Neutrophil (primary cell): ENCODE results near the gene MYORG.

Experiments used
- H3K27ac ChIP-seq: fragments of 200-600 bp; sonication (generic); 2 replicates; pipeline ENCODE4 v1.5.1; 2016; ENCODE audit warnings: mild to moderate bottlenecking, moderate library complexity
- H3K27me3 ChIP-seq: fragments of 200-600 bp; sonication (generic); 2 replicates; pipeline ENCODE4 v1.6.0; 2016; ENCODE audit warnings: mild to moderate bottlenecking
- H3K36me3 ChIP-seq: fragments of 200-600 bp; sonication (generic); 2 replicates; pipeline ENCODE4 v1.5.1; 2017
- H3K4me1 ChIP-seq, 2 experiments: fragments of 200-600 bp in 1 of 2; sonication (generic) in 1 of 2; 1 replicate in 1 of 2; 2 replicates in 1 of 2; pipeline versions ENCODE4 v1.5.1 to v1.6.1; 2013 to 2016; ENCODE audit warnings: low read depth in 1 of 2, low read length in 1 of 2, mild to moderate bottlenecking in 1 of 2, moderate library complexity in 1 of 2; ENCODE audit not compliant: control insufficient read depth in 1 of 2, insufficient read depth in 1 of 2
- H3K4me3 ChIP-seq, 2 experiments: fragments of 200-600 bp in 1 of 2; sonication (generic) in 1 of 2; 1 replicate in 1 of 2; 2 replicates in 1 of 2; pipeline ENCODE4 v1.5.1; 2013 to 2016; ENCODE audit warnings: low read depth in 1 of 2, low read length in 1 of 2, mild to moderate bottlenecking in 1 of 2, moderate library complexity in 1 of 2
- H3K9me3 ChIP-seq: fragments of 200-600 bp; sonication (generic); 2 replicates; pipeline ENCODE4 v1.5.1; 2016
- TF ChIP-seq, protein P1 (sequence below): fragments of 200-600 bp; sonication (generic); IDR thresholded peaks from 2 replicates; pipeline ENCODE4 v1.5.1; 2016; ENCODE audit warnings: antibody characterized with exemption

Gene MYORG

DNA sequence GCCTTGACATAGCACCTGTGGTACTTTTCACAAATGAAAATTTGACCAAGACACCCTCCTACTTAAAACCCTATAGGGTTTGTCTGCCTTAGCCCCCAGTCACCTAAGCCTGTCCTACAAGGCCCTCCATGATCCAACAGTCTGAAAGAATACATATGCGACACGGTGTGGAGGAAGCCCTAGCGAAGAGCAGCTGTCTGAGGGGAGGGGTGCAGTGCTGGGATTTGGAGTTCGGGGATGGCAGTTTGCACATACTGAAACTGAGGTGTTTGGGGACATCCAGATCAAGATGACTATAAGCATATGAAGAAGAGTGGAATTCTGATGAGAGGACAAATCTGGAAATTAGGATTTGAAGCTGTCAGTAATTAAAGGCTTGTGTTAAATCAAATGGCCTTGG, 7.2 kb upstream of the MYORG start:
- Histone ChIP-seq H3K27me3 (peaks cover 68% of the 10 kb centered on the region), H3K4me3 (no peak overlapping the region), H3K9me3 (no peaks in the 10 kb centered on the region), H3K4me1 (peaks cover 18 to 24% of the 10 kb centered on the region in 2 experiments), H3K27ac (no peak overlapping the region), H3K36me3 (no peaks in the 10 kb centered on the region)
- TF ChIP-seq, protein P1, sequence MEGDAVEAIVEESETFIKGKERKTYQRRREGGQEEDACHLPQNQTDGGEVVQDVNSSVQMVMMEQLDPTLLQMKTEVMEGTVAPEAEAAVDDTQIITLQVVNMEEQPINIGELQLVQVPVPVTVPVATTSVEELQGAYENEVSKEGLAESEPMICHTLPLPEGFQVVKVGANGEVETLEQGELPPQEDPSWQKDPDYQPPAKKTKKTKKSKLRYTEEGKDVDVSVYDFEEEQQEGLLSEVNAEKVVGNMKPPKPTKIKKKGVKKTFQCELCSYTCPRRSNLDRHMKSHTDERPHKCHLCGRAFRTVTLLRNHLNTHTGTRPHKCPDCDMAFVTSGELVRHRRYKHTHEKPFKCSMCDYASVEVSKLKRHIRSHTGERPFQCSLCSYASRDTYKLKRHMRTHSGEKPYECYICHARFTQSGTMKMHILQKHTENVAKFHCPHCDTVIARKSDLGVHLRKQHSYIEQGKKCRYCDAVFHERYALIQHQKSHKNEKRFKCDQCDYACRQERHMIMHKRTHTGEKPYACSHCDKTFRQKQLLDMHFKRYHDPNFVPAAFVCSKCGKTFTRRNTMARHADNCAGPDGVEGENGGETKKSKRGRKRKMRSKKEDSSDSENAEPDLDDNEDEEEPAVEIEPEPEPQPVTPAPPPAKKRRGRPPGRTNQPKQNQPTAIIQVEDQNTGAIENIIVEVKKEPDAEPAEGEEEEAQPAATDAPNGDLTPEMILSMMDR = no peak

DNA sequence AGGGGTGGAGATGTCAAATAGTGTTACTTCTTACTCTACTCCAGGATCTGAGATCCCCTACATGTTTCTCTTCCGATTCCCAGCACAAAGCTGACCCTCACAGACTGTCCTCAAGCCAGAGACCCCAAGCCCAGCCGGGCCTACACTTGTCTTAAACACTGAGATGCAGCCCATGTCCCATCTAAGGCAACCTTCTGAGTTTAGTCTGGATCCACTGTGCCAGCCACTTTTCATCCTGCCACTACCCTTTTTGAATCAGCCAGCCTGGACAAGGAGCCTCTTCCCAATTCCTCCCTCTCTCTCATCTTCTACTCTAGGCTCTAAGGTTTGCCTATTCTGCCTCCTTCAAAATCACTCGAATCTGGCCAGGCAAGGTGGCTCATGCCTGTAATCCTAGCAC, 6.2 kb upstream of the MYORG start:
- Histone ChIP-seq H3K9me3 (no peaks in the 10 kb centered on the region), H3K27me3 (peaks cover 70% of the 10 kb centered on the region), H3K4me1 (peaks cover 18 to 24% of the 10 kb centered on the region in 2 experiments)

GRCh38 chr9:34382054-34382453, 5.4 kb upstream of the MYORG start:
- Histone ChIP-seq H3K9me3 (no peaks in the 10 kb centered on the region), H3K4me3 (no peak overlapping the region), H3K36me3 (no peaks in the 10 kb centered on the region), H3K4me1 (peaks cover 23 to 29% of the 10 kb centered on the region in 2 experiments), H3K27me3 (peaks cover 70% of the 10 kb centered on the region), H3K27ac (no peak overlapping the region)
- TF ChIP-seq, protein P1 = no peak

More for the DNA sequence above, 6.2 kb upstream of the MYORG start:
- TF ChIP-seq, protein P1 = no peak
- no peaks in the 10 kb centered on the region for H3K36me3 ChIP-seq
- H3K27ac ChIP-seq = no peak overlapping the region
- no peak overlapping the region for H3K4me3 ChIP-seq

GRCh38 chr9:34381323-34381722, 4.6 kb upstream of the MYORG start:
- Histone ChIP-seq H3K4me1 (peaks cover 28 to 37% of the 10 kb centered on the region in 2 experiments), H3K27me3 (peaks cover 73% of the 10 kb centered on the region), H3K9me3 (no peaks in the 10 kb centered on the region), H3K4me3 (peak overlapping the region; percentile 57 to 80), H3K27ac (no peak overlapping the region), H3K36me3 (no peaks in the 10 kb centered on the region)
- TF ChIP-seq, protein P1 = no peak

DNA sequence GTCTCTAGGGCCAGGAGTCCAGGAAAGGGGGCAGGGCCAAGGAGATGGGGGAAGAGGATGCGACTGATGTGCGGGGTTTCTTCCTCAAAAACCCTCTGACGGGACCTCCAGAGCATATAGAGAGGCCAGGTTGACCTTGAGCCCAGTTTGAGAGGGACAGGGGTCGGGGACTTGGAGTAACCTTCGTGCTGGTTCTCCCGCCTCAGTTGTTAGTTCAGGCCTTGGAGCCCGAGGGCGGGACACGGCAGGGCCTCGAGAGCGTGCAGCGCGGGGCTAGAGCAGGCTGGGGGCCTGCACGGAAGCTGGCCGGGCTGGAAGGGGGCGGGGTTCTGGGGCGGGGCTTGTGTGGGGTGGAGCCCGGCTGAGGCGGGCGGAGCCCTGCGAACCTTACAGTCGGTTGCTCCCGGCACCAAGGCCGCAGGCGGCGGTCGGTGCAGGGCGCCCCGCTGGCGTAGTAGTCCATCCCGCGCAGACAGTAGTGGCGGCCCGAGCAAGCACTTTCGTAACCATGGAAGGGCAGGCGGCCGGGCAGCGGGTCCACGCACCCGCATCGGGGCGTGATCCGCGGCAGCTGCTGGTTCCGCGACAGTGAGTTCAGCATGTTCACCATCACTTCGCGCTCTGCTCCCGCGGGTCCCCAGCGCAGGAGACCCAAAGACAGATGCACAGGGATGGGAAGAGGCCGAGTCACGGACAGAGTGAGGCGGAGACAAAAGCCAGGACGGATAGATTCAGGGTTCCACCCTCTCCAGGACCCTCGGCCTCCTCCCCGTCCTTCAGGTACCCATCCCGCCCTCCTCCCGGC, 4.0 kb upstream of the MYORG start:
- no peaks in the 10 kb centered on the region for H3K36me3 ChIP-seq
- H3K4me3 ChIP-seq = peak overlapping the region; percentile 57 to 80
- TF ChIP-seq, protein P1 = no peak
- H3K27ac ChIP-seq = peak overlapping the region; percentile 13
- no peaks in the 10 kb centered on the region for H3K9me3 ChIP-seq
- peaks cover 33 to 41% of the 10 kb centered on the region in 2 experiments for H3K4me1 ChIP-seq
- H3K27me3 ChIP-seq = peaks cover 79% of the 10 kb centered on the region
